ENCODE results near the gene TMEM242.

- no peak for TF ChIP-seq CTCF (IDR thresholded peaks at IDR 0.05)
- no peak for TF ChIP-seq POLR2A (IDR thresholded peaks at IDR 0.05)
These were observed 25.0 kb downstream of the TMEM242 start for GRCh38 chr6:157298216-157298724.

Measured in esophagus squamous epithelium (tissue), 4 donors.